ENCODE measurements around the gene STYX.

The STYX gene

DNA sequence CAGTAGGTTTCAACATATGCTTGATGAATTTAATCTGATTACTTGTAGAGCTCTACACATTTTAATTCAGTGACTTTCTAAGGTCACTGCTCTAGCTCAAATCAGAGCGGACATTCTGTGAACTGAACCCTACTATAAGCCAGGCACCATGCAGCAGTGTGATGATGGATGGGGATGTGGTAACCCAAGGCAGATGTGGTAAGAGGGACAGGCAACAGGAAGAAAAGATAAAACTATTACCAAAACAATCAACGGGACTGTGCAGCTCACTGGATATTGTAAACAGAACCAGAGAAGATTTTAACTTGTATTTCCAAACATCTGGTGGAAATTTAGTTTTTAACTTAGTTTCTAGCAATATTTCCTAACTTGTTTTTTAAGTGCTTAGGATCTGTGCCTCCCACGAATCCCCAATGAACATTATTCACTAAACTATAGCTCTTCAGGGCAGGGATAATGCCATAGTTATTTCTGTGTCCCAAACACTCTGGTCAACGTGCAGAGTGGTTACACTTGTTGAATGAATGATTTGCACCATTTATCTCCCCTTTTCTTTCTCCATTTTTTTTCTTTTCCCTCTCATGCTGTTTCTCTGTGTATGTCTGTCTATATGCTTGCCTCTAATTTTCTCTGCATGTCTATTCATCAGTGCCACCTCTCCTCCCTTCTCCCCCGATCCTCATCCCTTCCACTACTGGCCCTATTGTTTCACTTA lies 37.6 kb upstream of the STYX start:
- Histone ChIP-seq H3K9me3 (ENCODE audit: control insufficient read depth, low read length) (no peaks in the 10 kb centered on the region), H2AFZ (no peak overlapping the region), H3K4me2 (ENCODE audit: low read length) (no peak overlapping the region), H3K27ac (no peak overlapping the region), H3K27me3 (ENCODE audit: control insufficient read depth, insufficient read depth, low read length) (no peaks in the 10 kb centered on the region), H3K9ac (no peak overlapping the region), H3K36me3 (ENCODE audit: control insufficient read depth, insufficient read depth, low read length) (no peaks in the 10 kb centered on the region), H3K79me2 (peaks cover 22% of the 10 kb centered on the region), H3K4me1 (no peaks in the 10 kb centered on the region), H3K4me3 (ENCODE audit: low read depth, low read length) (no peak overlapping the region)
- TF ChIP-seq, protein P1, sequence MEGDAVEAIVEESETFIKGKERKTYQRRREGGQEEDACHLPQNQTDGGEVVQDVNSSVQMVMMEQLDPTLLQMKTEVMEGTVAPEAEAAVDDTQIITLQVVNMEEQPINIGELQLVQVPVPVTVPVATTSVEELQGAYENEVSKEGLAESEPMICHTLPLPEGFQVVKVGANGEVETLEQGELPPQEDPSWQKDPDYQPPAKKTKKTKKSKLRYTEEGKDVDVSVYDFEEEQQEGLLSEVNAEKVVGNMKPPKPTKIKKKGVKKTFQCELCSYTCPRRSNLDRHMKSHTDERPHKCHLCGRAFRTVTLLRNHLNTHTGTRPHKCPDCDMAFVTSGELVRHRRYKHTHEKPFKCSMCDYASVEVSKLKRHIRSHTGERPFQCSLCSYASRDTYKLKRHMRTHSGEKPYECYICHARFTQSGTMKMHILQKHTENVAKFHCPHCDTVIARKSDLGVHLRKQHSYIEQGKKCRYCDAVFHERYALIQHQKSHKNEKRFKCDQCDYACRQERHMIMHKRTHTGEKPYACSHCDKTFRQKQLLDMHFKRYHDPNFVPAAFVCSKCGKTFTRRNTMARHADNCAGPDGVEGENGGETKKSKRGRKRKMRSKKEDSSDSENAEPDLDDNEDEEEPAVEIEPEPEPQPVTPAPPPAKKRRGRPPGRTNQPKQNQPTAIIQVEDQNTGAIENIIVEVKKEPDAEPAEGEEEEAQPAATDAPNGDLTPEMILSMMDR (IDR thresholded peaks at IDR 0.05), result no peak

DNA sequence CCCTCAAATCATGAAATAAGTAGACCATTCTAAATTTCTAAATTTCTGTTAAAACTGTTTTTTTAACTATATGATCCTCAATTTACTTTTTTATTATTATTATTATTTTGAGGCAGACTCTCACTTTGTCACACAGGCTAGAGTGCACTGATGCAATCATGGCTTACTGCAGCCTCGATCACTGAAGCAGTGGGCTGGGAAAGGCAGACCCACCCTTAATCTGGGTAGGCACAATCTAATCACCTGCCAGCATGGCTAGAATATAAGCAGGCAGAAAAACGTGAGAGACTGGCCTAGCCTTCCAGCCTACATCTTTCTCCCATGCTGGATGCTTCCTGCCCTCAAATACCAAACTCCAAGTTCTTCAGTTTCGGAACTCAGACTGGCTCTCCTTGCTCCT lies 36.9 kb upstream of the STYX start:
- H3K27me3 ChIP-seq (ENCODE audit: control insufficient read depth, insufficient read depth, low read length), result no peaks in the 10 kb centered on the region
- no peak overlapping the region for H3K4me2 ChIP-seq (ENCODE audit: low read length)
- H3K79me2 ChIP-seq, result peaks cover 22% of the 10 kb centered on the region
- H3K4me3 ChIP-seq (ENCODE audit: low read depth, low read length), result no peak overlapping the region
- H3K9ac ChIP-seq, result no peak overlapping the region
- H3K36me3 ChIP-seq (ENCODE audit: control insufficient read depth, insufficient read depth, low read length), result no peaks in the 10 kb centered on the region
- TF ChIP-seq, protein P1 (IDR thresholded peaks at IDR 0.05), result no peak
- no peaks in the 10 kb centered on the region for H3K4me1 ChIP-seq
- H3K27ac ChIP-seq, result no peak overlapping the region
- no peak overlapping the region for H2AFZ ChIP-seq
- no peaks in the 10 kb centered on the region for H3K9me3 ChIP-seq (ENCODE audit: control insufficient read depth, low read length)

- H3K36me3 ChIP-seq (ENCODE audit: control insufficient read depth, insufficient read depth, low read length), result no peaks in the 10 kb centered on the region
- no peak overlapping the region for H3K9ac ChIP-seq
- H3K4me2 ChIP-seq (ENCODE audit: low read length), result no peak overlapping the region
- no peak overlapping the region for H3K4me3 ChIP-seq (ENCODE audit: low read depth, low read length)
- H3K9me3 ChIP-seq (ENCODE audit: control insufficient read depth, low read length), result no peaks in the 10 kb centered on the region
- no peaks in the 10 kb centered on the region for H3K27me3 ChIP-seq (ENCODE audit: control insufficient read depth, insufficient read depth, low read length)
- peaks cover 20% of the 10 kb centered on the region for H3K79me2 ChIP-seq
- TF ChIP-seq, protein P1 (IDR thresholded peaks at IDR 0.05), result no peak
- H2AFZ ChIP-seq, result no peak overlapping the region
- no peaks in the 10 kb centered on the region for H3K4me1 ChIP-seq
- no peak overlapping the region for H3K27ac ChIP-seq
Measured at GRCh38 chr14:52693532-52693931, 36.4 kb upstream of the STYX start.

GRCh38 chr14:52694761-52695480 lies 35.0 kb upstream of the STYX start:
- H3K4me2 ChIP-seq (ENCODE audit: low read length), result peak overlapping the region; percentile 68
- peak overlapping the region; percentile 96 for H3K27ac ChIP-seq
- no peaks in the 10 kb centered on the region for H3K27me3 ChIP-seq (ENCODE audit: control insufficient read depth, insufficient read depth, low read length)
- no peaks in the 10 kb centered on the region for H3K9me3 ChIP-seq (ENCODE audit: control insufficient read depth, low read length)
- H3K4me1 ChIP-seq, result no peaks in the 10 kb centered on the region
- peak overlapping the region; percentile 90 for H3K4me3 ChIP-seq (ENCODE audit: low read depth, low read length)
- TF ChIP-seq, protein P1 (IDR thresholded peaks at IDR 0.05), result no peak
- H3K79me2 ChIP-seq, result peaks cover 20% of the 10 kb centered on the region
- H3K9ac ChIP-seq, result peak overlapping the region; percentile 57
- H3K36me3 ChIP-seq (ENCODE audit: control insufficient read depth, insufficient read depth, low read length), result no peaks in the 10 kb centered on the region
- H2AFZ ChIP-seq, result peak overlapping the region; percentile 97

Data from parathyroid adenoma (tissue), 2 donors.